Activated T-helper 1 cell treated with anti-CD3 and anti-CD28 coated beads, Interleukin-12 subunit alpha, Interleukin-12 subunit beta, Interleukin-2, Interleukin-4 antibody, amounts not matched to agents 30 ng/mL and 10 ng/mL and 1 ng/mL, durations not matched to agents 14 hours and 24 hours and 36 hours (primary cell): ENCODE data around the gene POLR2C. TPM values are rescaled to one million over a fixed set of nuclear protein-coding genes. Genes with fewer than 3 reads are reported as not detected.

Experiments used
- DNase-seq: peaks from one replicate; pipeline ENCODE4 v3.0.0; 2021; ENCODE audit warnings: low spot score
- H3K27ac Mint-ChIP-seq: one replicate; pipeline ENCODE4 v1.8.0; 2021; ENCODE audit warnings: mild to moderate bottlenecking, mixed read lengths
- H3K27me3 Mint-ChIP-seq: one replicate; pipeline ENCODE4 v1.8.0; 2022; ENCODE audit warnings: mild to moderate bottlenecking, moderate library complexity, mixed read lengths; ENCODE audit not compliant: insufficient read depth
- H3K36me3 Mint-ChIP-seq: one replicate; pipeline ENCODE4 v1.8.0; 2021; ENCODE audit warnings: low read depth, mixed read lengths
- H3K4me1 Mint-ChIP-seq: one replicate; pipeline ENCODE4 v1.8.0; 2021; ENCODE audit warnings: low read depth, mixed read lengths
- H3K4me3 Mint-ChIP-seq: one replicate; pipeline ENCODE4 v1.8.0; 2021; ENCODE audit warnings: mild to moderate bottlenecking, moderate library complexity, mixed read lengths
- H3K9me3 Mint-ChIP-seq: one replicate; pipeline ENCODE4 v1.8.0; 2021; ENCODE audit warnings: mixed read lengths
- intact Hi-C: fragments of 100-400 bp; cut with micrococcal nuclease; formaldehyde crosslinking; loops from one replicate; pipeline ENCODE4 v1.15.1; 2024
- total RNA-seq: library from RNA; stranded (reverse); gene quantifications from 2 replicates; pipeline ENCODE4 v1.2.3, GENCODE V29; 2022

POLR2C gene
- total RNA-seq, 1 donor from 2014 or later = 90.9 TPM

DNA sequence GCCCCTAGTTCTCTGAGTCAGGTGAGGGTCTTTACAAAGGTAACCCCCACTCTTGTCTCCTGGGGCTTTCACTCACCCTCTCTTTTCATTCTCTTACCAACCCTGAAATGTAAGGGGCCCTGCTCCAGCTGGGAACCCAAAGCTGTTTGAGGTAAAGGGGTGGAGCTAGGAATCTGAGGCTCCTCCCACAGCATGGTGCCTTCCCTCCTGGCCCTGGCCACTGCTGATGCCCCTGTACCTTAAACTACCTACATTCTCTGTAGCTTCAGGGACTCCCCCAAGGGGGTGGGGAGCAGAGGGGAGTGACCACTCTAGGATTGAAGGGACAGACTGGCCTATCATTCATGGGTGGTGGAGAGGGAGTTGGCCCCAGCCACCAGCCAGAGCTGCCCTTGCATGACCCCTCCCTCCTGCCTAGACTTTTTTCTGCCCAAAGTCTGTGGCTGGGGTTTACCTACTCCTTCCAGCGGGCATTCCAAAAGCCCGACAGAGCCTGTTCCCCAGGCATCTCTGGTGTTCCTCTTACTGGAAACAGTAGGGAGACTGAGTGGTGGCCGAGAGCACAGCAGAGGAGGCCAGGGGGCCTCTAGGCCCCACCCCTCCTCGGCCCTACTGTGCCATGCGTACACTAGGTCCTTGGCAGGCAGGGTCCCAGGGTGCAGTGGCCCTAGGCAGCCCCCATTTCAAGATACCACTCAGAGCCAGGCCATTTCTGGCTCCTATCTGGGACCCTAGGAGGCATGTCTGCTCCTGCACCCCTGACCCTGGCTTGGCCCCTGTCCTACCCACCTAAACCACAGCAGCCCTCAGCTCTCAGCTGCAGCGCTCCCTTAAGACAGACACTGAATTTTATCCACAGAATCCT lies 14.3 kb downstream of the POLR2C start:
- DNase-seq = no peak
- H3K4me3 Mint-ChIP-seq = no peak overlapping the region
- H3K36me3 Mint-ChIP-seq = no peaks in the 10 kb centered on the region
- intact Hi-C loops = loop anchor here (1.0 to 5.0 kb wide), 3 partner anchors 29 to 261 kb away; partner anchors contain the start of genes CIAPIN1, COQ9 and KATNB1
- H3K27ac Mint-ChIP-seq = peak overlapping the region; percentile 52
- no peaks in the 10 kb centered on the region for H3K9me3 Mint-ChIP-seq
- H3K27me3 Mint-ChIP-seq = peaks cover 2% of the 10 kb centered on the region
- peaks cover 18% of the 10 kb centered on the region for H3K4me1 Mint-ChIP-seq

DNA sequence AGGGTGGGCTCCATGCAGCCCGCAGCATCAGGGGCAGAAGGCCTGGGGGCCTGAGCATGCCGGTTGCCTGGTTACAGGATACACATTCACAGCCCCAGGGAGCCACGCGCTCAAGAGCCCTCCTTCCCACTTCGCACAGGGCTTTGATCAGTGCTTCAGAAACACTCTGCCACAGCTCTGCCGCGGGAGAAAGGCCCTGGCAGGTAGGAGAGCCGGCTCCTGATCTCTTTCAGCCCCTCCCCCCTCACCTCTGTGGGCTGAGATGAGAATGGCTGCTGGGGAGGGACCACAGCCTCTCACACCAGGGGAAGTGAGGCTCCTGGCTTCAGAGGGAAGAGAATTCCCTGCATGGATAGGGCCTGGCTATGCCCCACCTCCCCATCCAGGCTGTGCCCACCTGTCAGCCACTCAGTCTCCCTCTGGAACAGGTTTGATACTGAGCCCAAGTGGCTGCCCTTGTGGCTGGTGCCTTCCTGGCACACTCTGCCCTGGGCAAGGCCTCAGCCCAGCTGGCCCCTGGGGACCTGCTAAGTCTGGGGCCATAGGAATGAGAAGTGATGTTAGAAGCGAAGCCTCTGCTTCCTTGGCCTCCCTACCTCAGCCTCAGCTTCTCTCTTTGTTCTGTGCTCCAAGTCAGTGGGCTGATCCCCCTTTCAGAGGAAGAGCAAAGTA lies 15.2 kb downstream of the POLR2C start:
- Mint-ChIP-seq H3K4me1 (peaks cover 18% of the 10 kb centered on the region), H3K27me3 (peaks cover 2% of the 10 kb centered on the region), H3K9me3 (no peaks in the 10 kb centered on the region), H3K36me3 (no peaks in the 10 kb centered on the region), H3K4me3 (no peak overlapping the region), H3K27ac (no peak overlapping the region)
- intact Hi-C loops = loop anchor here (5.0 kb wide), 1 partner anchor 260 kb away; the partner anchor contains the start of gene KATNB1
- no peak for DNase-seq

DNA sequence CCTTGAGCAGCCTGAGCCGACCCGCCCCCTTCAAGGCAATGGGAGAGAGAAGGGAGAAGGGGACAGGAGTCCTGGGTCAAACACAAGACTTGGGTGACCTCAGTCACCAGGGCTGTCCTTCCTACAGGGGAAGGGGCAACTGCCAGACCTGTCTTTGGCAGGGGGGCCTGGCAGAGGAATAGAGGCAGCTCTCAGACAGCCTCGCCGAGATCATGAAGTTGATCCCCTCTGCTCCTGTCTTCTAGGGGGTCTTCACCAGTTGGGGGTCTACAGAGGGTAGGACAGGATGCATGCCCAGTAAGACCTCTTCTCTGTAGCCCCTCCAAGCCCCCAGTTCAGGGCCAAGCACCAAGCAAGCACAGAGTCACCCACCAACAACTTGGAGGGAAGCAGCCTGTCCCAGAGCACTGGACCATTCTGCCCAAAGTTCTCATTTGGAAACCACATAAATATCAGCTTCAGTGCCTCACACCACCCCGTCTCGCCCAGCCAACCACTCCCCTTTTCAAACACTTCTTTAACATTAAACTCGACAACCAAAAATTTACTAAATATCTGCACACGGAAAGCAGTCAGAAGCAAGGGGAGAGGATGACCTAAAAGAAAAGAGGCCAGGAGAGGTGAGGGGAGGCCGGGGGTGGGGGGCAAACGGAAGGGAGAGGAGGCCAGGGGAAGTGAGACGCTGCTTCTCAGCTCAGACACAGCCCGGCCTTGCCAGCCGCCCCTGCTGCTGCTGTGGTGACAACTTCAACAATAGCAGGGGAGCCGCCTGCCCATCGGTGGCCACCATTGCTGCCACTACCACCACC lies 16.1 kb downstream of the POLR2C start:
- no peaks in the 10 kb centered on the region for H3K36me3 Mint-ChIP-seq
- no peaks in the 10 kb centered on the region for H3K9me3 Mint-ChIP-seq
- H3K27ac Mint-ChIP-seq = no peak overlapping the region
- intact Hi-C loops = loop anchor here (5.0 kb wide), 1 partner anchor 259 kb away; the partner anchor contains the start of gene KATNB1
- peaks cover 2% of the 10 kb centered on the region for H3K27me3 Mint-ChIP-seq
- H3K4me1 Mint-ChIP-seq = peaks cover 18% of the 10 kb centered on the region
- DNase-seq = no peak
- no peak overlapping the region for H3K4me3 Mint-ChIP-seq

DNA sequence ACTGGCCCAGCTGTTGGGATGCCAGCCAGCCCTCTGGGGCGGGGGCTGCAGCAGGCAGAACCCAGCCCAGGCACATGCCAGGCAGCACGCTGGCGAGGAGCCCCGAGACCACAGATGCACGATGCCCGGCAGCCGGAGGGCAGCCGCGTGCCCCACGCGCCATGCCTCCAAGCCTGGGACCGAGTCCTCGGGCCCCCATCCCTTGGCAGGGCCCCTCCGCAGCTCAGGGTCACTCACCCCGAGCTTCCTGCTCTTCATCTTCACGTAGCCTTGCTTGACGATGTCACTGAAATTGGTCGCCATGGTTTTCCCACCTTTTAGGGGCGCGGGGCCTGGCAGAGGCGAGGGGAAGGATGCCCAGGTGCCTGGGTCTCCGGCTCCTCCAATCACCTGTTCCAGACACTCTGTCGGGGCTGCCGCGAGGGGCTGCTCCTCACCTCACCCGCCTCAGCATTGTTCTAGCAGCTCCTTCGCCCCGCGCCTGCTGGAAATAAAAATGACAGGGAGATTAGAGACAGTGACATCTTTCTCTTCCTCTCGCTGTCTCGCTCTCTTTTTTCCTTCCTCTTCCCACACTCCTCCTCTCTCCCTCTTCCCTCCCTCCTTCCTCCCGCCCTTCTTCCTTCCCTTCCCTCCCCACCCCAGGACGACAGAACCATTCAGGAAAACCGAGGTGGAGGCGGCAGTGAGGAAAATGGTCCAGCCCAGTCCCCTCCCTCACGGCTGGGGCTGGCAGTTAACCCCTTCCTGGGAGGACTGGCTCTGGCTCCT lies 16.9 kb downstream of the POLR2C start:
- peaks cover 2% of the 10 kb centered on the region for H3K27me3 Mint-ChIP-seq
- no peak for DNase-seq
- H3K4me3 Mint-ChIP-seq = no peak overlapping the region
- H3K4me1 Mint-ChIP-seq = peaks cover 18% of the 10 kb centered on the region
- no peaks in the 10 kb centered on the region for H3K9me3 Mint-ChIP-seq
- H3K27ac Mint-ChIP-seq = no peak overlapping the region
- intact Hi-C loops = loop anchor here (5.0 kb wide), 1 partner anchor 258 kb away; the partner anchor contains the start of gene KATNB1
- no peaks in the 10 kb centered on the region for H3K36me3 Mint-ChIP-seq

DNA sequence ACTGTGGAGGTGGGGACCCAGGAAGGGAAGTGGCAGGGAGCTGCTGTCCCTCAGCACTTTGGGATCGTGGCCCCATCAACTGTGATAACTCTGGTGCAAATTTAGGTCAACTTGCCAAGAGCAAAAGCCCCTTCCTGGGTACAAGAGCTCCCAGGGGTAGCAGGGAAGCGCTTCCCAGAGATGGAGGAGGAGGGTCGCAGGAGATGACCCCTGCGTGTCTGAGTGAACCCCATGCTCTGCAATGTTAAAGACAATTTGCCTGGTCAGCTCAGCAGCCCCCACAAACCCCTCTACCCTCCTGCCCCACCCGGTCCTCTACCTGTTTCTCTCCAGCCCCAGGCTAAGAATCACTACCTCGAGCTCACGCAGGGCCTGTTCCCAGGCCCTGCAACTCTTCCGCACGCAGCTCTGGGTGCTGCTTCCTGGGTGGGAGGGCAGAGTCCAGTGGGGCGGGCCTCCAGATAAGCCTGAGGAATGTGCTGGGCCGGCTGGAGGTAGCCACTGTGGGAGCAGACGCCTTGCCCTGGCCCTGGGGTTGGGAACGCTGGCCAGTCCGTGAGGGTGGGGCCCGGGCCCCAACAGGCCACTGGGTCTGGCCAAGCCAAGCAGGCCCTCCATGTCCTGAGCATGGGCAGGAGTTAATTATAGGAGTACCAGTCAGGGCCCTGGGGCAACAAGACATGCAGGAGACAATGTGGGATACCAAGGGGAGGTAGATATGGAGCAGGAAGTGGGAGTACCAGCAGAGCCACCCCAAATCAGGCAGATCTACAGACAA lies 17.7 kb downstream of the POLR2C start:
- Mint-ChIP-seq H3K27ac (no peak overlapping the region), H3K4me1 (peaks cover 22% of the 10 kb centered on the region), H3K36me3 (no peaks in the 10 kb centered on the region), H3K4me3 (no peak overlapping the region), H3K9me3 (no peaks in the 10 kb centered on the region), H3K27me3 (peaks cover 6% of the 10 kb centered on the region)
- DNase-seq = no peak
- intact Hi-C loops = loop anchor here (5.0 kb wide), 1 partner anchor 257 kb away; the partner anchor contains the start of gene KATNB1

DNA sequence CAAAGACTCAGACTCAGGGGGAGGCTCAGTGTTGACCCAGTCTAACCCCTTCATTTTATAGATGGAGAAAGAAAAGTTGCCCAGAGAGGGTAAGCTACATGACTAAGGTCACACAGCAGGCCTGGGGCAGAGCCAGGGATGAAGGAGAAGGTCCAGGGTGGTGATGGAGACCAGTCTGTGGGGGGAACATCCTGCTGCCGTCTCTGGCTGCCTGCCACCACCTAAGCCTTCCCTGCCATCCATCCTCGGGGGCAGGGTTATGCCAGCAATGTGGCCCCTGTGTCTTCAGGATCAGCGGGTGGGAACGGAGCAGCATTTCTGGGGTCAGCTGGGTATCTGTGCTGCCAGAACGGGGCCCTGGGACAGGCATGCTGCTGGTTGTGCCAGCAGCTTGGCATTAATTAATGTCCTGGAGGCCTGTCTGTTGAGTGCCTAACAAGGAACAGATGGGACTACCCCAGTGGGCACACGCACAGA lies 18.3 kb downstream of the POLR2C start:
- Mint-ChIP-seq H3K27me3 (peaks cover 8% of the 10 kb centered on the region), H3K4me1 (peaks cover 20% of the 10 kb centered on the region), H3K27ac (no peak overlapping the region), H3K36me3 (no peaks in the 10 kb centered on the region), H3K4me3 (no peak overlapping the region), H3K9me3 (no peaks in the 10 kb centered on the region)
- intact Hi-C loops = no loop called here
- DNase-seq = no peak

DNA sequence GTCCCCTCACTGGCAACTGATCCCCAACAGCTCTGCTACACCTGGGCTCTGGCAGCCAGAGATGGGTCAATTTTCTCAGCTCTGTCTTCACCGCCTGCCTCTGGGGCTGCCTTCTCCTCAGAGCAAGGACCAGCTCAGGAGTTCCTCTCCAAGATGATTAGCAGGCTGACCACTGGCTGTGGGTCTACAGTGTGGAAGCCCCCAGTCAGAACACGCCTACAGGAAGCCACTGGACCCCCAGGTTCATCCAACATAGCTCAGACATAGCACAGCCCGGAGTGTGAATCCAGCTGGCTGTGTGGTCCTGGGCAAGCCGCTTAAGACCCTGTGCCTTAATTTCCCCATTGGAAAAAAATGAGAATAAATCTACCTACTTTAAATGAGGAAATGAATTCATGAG lies 18.9 kb downstream of the POLR2C start:
- H3K4me3 Mint-ChIP-seq = no peak overlapping the region
- no peaks in the 10 kb centered on the region for H3K9me3 Mint-ChIP-seq
- DNase-seq = no peak
- peaks cover 15% of the 10 kb centered on the region for H3K4me1 Mint-ChIP-seq
- intact Hi-C loops = no loop called here
- no peak overlapping the region for H3K27ac Mint-ChIP-seq
- no peaks in the 10 kb centered on the region for H3K36me3 Mint-ChIP-seq
- peaks cover 8% of the 10 kb centered on the region for H3K27me3 Mint-ChIP-seq

DNA sequence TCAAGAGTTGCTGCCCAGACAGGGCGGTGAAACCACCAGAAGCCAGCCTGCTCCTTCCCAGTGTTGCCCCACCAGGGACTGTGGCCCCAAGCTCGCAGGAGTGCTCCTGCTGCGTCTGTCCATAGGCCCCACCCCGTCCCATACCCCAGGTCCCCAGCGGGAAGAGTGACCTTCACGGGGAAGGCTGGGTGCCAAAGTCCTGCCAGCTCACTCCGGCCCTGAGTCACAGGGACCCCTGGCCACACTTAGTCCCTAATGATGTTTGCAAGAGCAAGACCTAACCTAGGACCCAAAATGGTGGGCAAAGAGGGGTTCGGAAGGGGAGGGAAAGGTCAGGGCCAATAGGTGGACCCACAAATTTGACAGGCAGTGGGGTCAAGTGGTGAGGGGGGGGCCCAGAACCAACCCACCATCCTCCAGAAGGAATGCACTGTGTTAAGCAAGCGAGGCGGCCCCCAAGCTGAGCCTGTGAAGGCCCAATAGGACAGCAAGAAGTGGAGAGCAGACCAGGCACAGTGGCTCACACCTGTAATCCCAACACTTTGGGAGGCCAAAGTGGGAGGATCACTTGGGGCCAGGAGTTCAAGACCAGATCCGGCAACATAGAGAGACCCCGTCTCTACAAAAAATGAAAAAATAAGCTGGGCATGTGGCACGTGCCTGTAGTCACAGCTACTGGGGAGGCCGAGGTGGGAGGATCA lies 20.5 kb downstream of the POLR2C start:
- no peak for DNase-seq
- peaks cover 20% of the 10 kb centered on the region for H3K4me1 Mint-ChIP-seq
- H3K9me3 Mint-ChIP-seq = no peaks in the 10 kb centered on the region
- H3K27me3 Mint-ChIP-seq = peaks cover 8% of the 10 kb centered on the region
- no peaks in the 10 kb centered on the region for H3K36me3 Mint-ChIP-seq
- no peak overlapping the region for H3K27ac Mint-ChIP-seq
- no peak overlapping the region for H3K4me3 Mint-ChIP-seq
- intact Hi-C loops = no loop called here

DNA sequence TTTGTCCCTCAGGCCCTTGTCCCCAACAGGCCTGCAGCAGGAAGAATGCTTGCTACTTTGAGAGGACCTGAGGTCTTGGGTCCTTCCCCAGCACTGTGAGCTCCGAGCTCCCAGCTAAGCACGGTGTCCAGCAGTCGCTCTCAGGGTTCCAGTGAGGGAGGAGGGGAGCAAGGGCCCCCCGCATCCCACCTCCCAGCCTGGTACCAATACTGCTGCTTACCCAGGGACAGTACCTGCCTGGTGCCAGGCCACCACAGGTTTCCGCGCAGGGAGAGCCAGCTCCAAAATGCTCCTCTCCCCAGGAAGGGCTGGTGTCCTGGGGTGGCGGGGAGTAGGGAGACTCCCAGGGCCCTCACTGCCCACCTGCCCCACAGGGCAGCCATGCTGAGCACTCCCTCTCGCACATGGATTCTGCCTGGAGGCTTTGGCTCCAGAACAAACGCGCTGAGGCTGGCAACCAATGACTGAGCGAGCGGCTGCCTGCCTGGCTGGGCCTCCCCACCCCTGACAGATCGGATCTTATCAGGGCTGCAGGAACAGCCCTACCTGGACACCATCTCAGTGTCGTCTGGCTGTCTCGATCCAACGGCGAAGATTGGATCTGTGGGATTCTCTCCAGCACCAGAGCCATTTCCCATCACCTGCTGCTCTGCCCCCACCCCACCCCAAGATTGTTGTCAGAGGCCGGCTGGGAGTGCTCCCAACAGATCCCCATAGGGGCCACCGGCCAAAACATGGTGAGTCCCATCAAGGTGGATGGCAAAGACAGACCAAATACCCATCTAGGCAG lies 21.4 kb downstream of the POLR2C start:
- Mint-ChIP-seq H3K9me3 (no peaks in the 10 kb centered on the region), H3K27ac (no peak overlapping the region), H3K4me1 (peaks cover 20% of the 10 kb centered on the region), H3K4me3 (no peak overlapping the region), H3K27me3 (peaks cover 10% of the 10 kb centered on the region), H3K36me3 (no peaks in the 10 kb centered on the region)
- intact Hi-C loops = no loop called here
- DNase-seq = no peak

DNA sequence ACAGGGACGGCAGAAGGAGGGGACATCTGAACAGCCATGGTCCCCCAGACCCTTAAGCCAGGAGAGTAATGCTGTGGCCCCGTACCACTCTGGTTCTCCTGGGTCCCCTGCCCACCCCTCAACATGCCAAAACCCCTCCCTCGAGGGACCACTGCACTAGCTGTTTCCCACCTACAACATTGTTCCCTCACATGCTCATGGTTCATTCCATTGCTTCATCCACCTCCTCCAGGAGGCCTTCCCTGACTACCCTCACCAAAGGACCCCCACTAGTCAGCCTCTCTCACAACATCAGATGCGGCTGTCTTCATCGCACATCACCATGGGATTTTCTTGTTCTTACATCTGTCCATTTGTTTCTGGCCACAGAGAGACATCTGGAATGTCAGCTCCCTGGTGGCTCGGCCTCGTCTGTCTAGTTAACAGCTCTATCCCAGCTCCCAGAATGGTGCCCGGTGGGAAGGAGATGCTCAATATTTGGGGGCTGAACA lies 22.1 kb downstream of the POLR2C start:
- Mint-ChIP-seq H3K9me3 (no peaks in the 10 kb centered on the region), H3K4me1 (peaks cover 20% of the 10 kb centered on the region), H3K36me3 (no peaks in the 10 kb centered on the region), H3K4me3 (no peak overlapping the region), H3K27ac (peak overlapping the region; percentile 6), H3K27me3 (peaks cover 14% of the 10 kb centered on the region)
- intact Hi-C loops = no loop called here
- DNase-seq = no peak
